HG03066 (cell line): ENCODE measurements around the gene DMAP1.
"Not testable (repeated sequence)": the region's sequence is repeated elsewhere in the genome, so short reads cannot be mapped to it uniquely, and the experiment has no call there.

Source experiments
- ATAC-seq: cut with Tn5 transposase; IDR thresholded peaks from one replicate; pipeline ENCODE4 v1.9.1; 2021; ENCODE audit warnings: low read depth; ENCODE audit not compliant: unreplicated experiment

DMAP1 gene, protein sequence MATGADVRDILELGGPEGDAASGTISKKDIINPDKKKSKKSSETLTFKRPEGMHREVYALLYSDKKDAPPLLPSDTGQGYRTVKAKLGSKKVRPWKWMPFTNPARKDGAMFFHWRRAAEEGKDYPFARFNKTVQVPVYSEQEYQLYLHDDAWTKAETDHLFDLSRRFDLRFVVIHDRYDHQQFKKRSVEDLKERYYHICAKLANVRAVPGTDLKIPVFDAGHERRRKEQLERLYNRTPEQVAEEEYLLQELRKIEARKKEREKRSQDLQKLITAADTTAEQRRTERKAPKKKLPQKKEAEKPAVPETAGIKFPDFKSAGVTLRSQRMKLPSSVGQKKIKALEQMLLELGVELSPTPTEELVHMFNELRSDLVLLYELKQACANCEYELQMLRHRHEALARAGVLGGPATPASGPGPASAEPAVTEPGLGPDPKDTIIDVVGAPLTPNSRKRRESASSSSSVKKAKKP

DNA sequence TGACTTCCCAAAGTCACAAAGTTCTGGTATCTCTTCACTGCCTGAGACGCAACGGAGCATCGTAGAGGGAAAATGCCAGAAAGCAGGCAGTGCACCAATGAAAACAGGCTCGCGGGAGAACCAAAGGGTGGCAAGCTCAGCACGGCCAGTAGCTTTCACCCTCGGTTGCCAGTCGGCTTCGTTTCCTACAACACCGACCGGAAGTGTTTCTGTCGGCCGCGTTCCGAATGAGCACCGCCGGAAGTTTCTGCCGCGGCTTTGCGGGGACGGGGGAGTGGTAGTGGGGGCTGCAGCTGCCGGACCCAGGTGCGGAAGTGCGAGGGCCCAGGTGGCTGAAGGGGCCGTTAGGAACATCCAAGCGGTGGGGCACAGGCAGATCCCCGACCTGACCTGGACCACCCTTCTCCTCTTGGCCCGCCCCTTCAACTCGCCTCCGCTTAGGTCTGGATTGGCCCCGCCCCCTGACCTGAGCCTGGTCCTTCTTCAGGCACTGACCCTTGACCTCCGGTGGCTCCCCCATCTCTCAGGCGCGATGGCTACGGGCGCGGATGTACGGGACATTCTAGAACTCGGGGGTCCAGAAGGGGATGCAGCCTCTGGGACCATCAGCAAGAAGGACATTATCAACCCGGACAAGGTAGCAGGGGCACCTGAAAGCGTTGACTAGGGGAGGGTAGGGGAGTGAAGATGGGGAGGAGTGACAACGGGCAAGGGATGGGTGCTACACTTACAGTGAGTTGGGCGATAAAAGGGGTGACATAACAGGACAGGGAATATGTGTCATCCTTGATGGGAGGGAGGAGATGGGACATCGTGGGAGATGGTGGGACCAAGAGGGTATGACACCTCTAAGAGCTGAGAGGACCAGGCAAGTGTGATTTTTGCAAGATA, at the start of gene DMAP1:
TSS of gene DMAP1 (plus strand) at position 250 of the 891 bp plus-strand sequence. CDS start at position 533, 283 bp downstream.
- peak; percentile 70 for ATAC-seq

DNA sequence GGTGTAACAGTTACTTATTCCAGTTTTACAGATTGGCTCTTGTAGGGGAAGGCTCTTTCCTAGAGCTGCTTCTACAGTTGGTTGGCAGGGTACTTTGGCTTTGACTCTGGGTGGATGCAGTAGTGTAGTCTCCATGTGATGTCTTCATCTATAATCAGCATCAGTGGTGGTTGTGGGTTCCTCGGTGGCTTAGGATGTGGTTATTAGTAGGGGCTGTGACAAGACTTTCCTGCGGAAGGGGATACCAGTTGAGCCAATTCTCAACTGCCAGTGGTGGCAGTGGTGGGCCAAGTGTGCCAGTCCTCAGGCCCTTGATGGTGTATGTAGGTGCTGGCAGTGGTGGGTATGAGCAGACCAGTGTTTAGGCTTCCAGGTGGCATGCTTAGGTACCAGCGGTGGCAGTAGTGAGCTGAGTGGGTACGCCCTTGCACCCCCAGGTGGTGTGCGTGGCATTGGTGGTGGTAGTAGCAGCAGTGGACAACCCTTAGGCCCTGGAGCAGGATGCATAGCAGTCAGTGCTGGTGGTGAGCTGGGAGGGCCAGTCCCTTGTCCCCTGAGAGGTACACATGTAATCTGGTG, 44.7 kb upstream of the DMAP1 start:
- no peak for ATAC-seq

DNA sequence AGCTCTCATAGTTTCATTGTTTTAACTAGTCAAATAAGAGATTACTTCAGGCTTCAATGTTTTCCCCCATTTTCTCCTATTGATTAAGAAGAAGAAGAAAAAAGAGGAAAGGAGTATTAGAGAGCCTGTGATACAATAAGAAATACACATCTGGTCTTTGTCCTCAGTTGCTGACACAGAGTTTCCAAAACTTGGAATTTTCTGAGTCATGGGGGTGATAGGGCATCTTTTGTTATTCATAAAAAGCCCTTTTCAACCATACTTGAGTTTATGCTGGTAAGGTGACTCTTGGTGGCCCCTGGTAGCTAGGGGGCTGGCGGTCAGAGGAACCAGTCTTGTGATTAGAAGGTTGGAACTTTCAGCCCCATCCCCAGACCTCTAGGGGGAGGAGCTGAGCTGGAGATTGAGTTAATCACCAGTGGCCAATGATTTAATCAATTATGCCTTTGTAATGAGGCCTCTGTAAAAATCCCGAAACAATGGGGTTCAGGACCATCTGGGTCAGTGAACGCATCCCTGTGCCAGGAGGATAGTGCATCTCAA, 42.9 kb upstream of the DMAP1 start:
- no peak for ATAC-seq

DNA sequence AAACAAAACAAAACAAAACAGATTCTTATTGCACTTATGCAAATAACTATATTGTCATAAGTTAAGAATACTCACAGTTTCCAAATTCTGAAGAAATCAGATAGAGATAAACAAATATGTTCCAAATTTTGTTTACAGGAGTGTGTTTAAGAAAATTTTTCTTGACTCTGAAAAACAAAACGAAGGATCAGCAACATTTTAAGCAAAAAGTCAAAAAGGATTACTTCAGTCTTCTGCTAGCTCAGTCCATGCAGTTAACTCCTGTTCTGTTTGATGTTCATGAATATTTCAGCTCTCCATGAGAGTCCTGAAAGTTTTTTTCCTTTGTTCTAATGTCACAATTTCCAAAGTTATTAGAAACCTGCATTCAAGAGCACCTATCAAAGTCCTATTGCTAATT, 38.6 kb upstream of the DMAP1 start:
- no peak for ATAC-seq

DNA sequence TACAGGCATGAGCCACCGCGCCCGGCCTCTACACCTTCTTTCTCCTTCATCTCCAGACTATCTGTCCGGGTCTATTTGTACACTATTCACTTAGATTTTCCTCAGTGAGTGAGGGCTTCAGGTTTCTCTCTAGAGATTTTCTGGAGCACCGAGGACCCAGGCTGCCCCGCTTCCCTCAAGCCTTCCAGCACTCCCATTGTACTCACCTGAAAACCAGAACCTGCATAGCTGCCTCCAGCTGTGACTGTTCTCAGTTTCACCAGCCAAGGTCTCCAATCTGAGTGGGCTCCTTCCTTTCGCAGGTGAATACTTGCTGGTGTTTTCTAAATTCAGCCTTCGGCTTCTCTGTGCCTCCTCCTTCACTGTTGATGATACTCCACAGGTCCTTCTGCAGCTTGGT, 12.9 kb upstream of the DMAP1 start:
- ATAC-seq: no peak

DNA sequence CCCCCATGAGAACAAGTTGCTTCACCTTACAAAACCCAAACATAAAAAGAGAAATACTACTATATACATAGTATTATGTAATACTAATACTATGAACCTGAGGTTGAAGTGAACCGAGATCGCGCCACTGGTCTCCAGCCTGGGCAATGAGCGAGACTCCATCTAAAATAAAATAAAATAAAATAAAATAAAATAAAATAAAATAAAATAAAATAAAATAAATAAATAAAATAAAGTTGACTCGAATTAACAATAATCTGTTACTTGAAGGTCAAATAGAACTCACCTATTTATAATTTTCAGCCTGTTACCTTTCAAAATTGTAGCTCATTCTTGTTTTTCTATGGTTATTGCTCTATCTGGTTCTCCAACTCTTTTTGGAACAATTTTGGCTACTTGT, 6.7 kb upstream of the DMAP1 start:
- not testable (repeated sequence) for ATAC-seq

DNA sequence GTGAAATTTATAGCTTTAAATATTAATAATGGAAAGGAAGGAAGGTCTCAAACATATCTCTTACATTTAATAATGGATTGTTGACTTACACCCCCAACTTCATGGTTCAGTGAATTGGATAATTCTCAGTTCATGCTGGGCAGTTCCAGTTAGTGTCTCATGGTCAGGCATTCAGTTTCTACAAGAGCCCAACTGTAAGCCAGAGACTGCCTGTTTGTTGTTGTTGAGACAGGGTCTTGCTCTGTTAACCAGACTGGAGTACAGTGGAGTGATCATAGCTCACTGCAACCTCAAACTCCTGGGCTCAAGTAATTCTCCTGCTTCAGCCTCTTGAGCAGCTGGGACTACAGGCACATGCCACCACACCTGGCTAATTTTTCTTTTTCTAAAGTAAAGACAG, 5.0 kb upstream of the DMAP1 start:
- no peak for ATAC-seq

DNA sequence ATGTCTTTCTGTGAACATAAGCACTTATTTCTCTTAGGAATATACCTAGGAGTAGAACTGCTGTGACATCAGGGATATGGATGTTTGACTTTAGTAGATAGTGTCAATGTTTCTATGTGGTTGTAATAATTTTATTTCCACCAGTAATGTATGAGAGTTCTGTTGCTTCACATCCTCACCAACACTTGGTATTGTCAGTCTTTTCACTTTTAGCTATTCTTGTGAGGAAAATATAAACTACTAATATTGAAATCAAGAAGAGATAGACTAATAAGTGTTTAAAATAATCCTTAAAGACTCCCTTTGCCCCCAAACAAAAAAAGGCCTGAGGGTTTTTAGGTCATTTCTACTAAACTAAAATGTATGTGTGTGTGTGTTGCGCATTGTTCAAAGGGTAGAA, 2.7 kb upstream of the DMAP1 start:
- ATAC-seq: no peak

DNA sequence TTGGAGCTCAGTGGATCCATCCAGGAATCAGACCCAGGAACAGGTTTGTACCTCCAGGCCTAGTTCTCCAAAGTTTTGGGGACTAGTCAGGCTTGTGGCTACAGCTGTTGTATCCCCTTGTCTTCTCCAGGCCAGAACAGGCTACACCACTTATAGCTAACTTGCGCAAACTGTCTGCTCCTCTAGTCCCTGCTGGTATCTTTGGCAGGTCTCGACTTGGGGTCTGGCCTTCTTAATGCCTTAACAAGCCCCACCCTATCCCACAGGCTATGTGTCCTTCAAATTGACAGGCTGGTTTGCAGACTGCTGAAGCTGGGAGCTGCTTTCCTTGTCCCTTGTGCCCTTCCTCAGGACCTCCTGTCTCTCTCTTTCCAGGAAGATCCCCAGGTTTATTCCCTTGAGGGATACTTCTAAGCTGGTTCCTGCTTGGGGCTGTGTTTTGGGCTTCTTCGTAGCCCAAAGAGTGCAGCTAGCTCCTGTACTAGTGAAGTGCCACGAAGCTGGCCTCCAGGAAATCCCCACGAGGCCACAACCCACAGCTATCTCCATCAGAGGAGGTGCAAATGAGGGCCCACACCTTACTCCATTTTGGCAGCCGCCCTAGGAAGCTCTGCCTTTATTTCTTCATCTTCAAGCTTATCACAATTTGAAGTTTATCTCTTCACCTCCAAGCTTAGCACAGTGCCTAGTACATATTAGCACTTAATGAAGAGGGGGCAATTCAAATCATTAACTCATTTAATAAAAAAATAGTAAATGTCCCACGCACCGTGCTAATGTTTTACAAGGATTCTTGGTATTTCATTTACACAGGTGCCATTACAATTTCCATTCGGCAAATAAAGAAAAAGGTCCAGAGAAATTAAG, 683 bp upstream of the DMAP1 start:
- ATAC-seq: no peak

DNA sequence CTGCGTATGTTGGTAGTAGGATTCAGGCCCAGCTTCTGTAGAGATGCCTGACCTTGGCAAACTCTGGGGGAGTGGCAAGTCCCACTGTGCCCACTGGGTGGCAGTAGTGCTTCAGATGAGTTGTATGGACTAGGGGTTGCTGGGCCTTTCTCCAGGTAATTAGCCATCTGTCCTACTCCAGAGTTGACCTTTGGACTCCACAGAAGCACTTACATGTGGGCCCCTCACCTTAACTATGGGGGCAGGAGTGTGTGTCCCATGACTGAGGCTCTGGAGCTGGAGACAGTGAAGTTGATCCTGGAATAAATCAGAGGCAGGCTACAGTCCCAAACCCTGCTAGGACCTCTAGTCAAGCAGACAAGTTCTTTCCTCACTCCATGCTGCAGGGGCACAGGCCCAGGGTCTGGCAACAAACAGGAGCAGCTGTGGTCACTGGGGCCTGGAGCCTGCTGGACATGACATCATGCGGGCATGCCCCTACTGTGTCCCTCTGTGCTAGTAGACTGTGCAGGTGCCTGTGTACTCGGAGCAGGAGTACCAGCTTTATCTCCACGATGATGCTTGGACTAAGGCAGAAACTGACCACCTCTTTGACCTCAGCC, 4.6 kb downstream of the DMAP1 start:
- no peak for ATAC-seq

DNA sequence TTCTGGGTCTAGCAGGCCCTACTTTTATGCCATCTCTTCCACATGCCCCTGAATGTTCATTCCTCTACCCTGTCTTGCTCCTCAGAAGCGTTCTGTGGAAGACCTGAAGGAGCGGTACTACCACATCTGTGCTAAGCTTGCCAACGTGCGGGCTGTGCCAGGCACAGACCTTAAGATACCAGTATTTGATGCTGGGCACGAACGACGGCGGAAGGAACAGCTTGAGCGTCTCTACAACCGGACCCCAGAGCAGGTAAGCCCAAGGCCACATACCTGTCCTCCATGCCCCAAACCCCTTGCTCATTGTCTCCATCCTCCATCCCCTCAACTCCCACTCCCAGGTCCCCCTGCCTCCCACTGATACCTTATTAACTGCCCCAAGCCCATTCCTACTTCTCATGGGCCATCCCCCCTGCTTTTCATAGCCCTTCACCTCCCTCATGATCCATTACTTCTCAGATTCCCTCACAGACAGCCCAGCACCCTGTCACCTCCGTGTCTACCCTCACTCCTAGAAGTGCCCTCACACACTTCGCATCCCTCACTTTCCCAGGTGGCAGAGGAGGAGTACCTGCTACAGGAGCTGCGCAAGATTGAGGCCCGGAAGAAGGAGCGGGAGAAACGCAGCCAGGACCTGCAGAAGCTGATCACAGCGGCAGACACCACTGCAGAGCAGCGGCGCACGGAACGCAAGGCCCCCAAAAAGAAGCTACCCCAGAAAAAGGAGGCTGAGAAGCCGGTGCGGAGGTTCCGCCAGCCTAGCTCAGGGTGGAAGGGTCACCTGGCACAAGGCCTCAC, 5.4 kb downstream of the DMAP1 start:
- no peak for ATAC-seq

DNA sequence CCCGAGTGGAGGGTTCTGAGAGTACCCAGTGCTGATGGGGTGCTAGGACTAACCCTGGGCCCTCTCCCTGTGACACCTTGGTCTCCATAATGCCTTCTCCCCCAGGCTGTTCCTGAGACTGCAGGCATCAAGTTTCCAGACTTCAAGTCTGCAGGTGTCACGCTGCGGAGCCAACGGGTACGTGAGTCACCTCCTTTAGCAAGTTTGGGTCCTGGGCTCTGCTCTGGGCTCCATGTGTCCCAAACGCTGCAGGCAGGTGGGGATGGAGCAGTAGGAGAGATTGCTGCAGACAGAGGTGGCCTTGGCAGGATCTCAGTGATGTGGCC, 6.0 kb downstream of the DMAP1 start:
- no peak for ATAC-seq

DNA sequence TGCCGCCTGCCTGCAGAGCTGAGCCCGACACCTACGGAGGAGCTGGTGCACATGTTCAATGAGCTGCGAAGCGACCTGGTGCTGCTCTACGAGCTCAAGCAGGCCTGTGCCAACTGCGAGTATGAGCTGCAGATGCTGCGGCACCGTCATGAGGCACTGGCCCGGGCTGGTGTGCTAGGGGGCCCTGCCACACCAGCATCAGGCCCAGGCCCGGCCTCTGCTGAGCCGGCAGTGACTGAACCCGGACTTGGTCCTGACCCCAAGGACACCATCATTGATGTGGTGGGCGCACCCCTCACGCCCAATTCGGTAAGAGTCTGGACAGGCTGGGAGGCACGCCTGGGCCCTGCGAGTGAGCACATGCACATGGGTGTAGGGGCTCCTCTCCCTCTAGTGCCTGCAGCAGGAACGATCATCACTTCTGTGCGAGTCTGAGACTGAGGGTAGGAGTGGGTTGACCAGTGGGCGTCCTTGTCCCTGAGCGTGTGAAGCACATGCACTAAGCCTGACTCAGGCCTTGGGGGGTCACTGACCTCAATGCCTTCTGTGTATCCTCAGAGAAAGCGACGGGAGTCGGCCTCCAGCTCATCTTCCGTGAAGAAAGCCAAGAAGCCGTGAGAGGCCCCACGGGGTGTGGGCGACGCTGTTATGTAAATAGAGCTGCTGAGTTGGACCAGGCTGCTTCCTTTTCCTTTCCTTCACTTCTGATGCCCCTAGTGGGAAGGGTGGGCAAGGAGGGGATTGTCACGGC, 6.9 kb downstream of the DMAP1 start:
- ATAC-seq: no peak

DNA sequence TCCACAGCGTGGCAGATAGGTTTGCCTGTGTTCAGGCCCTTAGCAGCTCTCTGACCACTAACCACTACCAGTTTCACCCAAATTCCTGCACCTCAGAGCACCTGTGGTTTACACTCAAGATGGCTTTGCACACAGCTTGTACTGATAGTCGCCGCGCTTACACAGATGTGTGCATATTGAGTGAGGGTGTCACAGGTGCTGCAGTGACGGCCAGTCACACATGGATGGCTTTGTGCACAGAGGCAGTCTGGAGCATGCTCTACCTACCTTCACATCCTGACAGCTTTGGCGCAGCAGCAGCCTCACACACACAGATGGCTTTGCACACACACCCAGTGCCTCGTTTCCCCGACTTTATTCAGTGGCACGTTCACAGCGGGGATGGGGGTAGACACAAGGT, 7.5 kb downstream of the DMAP1 start:
- ATAC-seq: no peak

DNA sequence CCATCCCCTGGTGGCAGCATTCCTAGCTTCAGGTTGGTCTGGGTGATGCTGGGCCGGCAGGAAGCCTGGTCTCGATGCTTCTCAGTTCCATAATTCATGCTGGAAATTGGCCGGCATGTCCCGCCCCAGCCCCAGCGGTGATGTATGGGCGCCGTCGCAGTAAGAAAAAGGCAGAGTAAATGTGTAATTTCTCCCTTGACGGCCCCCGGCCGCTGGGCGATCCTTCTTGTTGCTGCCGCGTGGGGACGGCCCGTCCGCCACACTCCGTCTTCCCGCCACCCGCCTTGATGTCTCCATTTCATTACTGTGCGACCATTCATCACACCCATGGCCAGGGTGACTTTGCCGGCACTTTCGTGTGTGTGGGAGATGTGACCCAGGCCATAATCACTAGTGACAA, 8.5 kb downstream of the DMAP1 start:
- ATAC-seq: no peak

DNA sequence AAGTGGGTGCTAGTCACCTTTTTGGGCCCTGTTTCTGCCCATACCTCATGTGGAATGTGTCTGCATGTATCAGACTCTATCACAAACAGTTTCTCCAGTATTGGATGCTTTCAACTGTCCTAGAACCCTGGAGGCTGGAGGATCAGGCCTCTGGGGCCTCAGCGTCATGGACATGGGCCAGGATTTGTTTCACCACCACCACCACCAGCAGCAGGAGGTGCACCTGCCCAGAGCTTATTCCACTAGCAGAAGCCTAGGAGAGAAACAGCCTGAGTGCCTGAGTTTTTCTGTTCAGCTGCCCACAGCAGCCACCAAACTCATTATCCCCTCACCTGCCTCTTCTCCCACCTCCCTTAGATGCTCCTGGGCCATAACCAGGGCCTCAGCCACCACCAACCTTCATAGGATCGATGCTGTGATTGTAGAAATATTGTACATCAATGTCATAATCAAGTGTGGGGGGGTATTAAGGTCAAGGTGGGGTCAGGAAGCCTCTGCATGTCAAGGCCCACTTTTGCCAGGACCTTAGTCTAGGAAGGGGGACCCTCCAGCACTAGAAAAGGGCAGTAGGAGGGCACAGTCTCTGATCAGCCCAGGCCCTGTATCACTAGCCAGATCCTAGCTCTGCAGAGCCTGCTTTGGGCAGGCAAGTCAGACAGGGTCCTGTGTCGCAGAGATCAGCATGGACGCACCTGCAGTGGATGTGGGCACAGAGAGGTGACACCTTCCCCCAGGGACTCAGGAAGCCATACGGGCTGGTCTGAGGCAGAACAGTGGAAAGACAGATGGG, 9.3 kb downstream of the DMAP1 start:
- no peak for ATAC-seq

DNA sequence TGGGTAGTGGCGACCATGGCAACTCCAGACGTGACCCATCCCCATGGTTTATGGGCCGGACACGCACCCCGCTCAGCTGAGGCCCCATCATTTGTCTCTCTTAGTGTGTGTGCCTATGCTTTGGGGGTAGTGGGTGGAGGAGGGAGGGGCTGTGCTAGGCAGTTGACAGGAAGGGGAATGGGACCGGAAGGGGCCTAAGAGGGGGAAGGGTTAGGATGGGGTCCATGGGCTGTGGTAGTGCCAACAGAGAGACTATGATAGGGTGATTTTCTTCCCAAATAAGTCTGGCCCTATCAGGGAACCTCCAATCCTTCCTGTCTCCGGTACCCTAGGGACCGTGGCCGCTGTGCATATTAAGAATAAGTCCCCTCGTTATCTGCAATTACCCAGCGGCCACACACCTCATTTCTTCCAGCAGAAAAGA, 9.9 kb downstream of the DMAP1 start:
- no peak for ATAC-seq
